ENCODE measurements around the gene PDE6G. TPM values are rescaled to one million over a fixed set of nuclear protein-coding genes. Genes with fewer than 3 reads are reported as not detected.

PDE6G gene
- total and polyA plus RNA-seq, 2 of the 13 experiments (the other 11 are each of a cell fraction or from before 2014, with no cell fraction given), result 1.4 to 6.7 TPM

GRCh38 chr17:81655378-81656117 is 794 bp downstream of the PDE6G start (continued):
- TF ChIP-seq ZNF639 (CRISPR knock-in tag; conservative IDR thresholded peaks at IDR 0.05), result no peak
- TF ChIP-seq ZXDC (CRISPR knock-in tag; IDR thresholded peaks at IDR 0.05), result no peak
- no peak for TF ChIP-seq GATA4 (IDR thresholded peaks at IDR 0.05; ENCODE audit: borderline replicate concordance, low read depth)
- TF ChIP-seq SNRNP70 (IDR thresholded peaks at IDR 0.05; ENCODE audit: low read depth, low read length), result no peak
- no peak for TF ChIP-seq MAFK (conservative IDR thresholded peaks at IDR 0.05 in 1 of 2, IDR thresholded peaks at IDR 0.05 in 1 of 2; ENCODE audit: low read length in 2 of 2)
- TF ChIP-seq BCLAF1 (IDR thresholded peaks at IDR 0.05), result no peak
- TF ChIP-seq ZNF292 (CRISPR knock-in tag; IDR thresholded peaks at IDR 0.05; ENCODE audit: borderline replicate concordance, low read depth), result peak; percentile 42; the same call in 1 of the 2 replicates
- TF ChIP-seq ZNF253 (CRISPR knock-in tag; IDR thresholded peaks at IDR 0.05; ENCODE audit: borderline replicate concordance), result no peak
- no peak for TF ChIP-seq KLF12 (CRISPR knock-in tag; IDR thresholded peaks at IDR 0.05; ENCODE audit: borderline replicate concordance)
- no peak for TF ChIP-seq ZNF549 (CRISPR knock-in tag; IDR thresholded peaks at IDR 0.05)
- TF ChIP-seq SUZ12 (IDR thresholded peaks at IDR 0.05; ENCODE audit: low read depth, low read length), result no peak
- no peak for TF ChIP-seq GTF3A (CRISPR knock-in tag; conservative IDR thresholded peaks at IDR 0.05)
- TF ChIP-seq POGK (CRISPR knock-in tag; conservative IDR thresholded peaks at IDR 0.05), result no peak
- no peak for TF ChIP-seq CEBPG (CRISPR knock-in tag; IDR thresholded peaks at IDR 0.05)
